HG03045 (cell line): ENCODE results near the gene MTG2.

Experiments used
- ATAC-seq: cut with Tn5 transposase; IDR thresholded peaks from one replicate; pipeline ENCODE4 v1.9.1; 2021; ENCODE audit warnings: mild to moderate bottlenecking, moderate library complexity; ENCODE audit not compliant: unreplicated experiment

Gene MTG2

DNA sequence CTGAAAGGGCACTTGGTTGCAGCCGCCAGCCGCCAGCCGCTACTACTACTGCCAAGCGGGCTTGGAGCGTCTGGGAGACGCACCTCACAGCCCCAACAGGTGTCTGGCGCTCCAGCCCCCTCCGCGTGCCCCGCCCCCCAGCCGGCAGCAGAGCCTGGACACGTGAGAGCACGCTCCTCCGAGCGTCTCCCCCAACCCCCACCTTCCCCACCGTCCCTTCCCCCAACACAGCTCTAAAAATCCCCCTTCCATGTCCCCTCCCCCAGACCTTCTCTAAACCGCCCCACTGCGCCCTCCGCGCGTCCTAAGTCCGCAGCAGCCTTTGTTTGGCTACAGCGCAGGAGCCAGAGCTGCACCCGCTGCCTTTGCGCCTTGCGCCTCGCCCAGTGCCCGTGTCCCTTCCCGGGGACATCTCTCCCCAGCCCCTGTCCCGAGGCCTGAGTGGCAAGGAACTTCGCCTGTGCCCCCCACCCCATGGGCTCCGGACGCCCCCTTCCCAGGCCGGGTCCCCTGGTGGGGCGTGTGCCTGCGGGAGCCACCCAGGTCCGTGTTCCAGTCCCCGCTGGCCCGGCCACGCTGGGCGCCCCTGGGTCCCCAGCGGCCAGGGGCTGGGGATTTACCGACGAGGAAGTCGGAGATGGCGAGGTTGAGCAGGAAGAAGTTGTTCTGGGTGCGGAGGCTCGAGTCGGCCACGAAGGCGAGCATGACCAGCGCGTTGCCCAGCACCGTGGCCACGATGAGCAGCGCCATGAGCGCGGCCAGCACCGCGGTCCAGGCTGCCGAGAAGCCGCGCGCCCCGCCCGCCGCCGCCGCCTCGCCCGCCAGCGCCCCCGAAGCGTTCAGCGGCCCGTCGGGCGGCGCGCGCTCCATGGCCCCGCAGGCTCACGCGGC lies 36.5 kb downstream of the MTG2 start:
- no peak for ATAC-seq

DNA sequence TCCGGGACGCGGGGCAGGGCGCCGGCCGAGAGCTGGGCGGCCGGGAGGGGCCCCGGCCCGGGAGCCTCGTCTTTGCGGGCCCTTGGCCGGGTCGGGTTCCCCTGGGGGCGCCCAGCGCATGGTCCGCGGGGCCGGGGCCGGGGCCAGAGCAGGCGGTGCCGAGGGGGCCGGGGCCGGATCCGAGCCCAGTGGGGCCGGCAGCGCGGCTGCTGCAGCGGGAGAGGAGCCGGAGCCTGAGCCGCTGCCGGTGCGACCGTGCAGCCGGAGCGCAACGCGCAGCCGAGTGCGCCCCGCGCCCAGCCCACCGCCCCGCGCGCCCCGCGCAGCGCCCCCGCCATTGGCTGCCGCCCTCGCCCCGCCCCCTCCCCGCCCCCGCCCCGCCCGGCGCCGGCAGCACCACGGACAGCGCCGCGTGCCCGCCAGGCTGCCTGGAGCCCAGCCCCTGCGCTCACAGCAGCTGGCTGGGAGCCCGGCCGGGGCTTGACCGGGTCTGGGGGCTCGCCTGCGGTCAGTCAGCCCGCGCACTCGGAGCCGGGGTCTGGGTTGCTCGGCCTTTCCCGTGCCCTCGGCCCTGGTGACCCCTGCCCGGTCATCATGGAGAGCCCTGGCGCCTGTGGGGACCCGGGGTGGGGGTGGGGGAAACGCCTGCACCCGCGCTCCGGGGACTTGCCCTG lies 37.3 kb downstream of the MTG2 start, which contains the start of gene HRH3:
Gene HRH3, minus strand, starts transcription at position 287 of the 674 bp plus-strand sequence. CDS start 308 bp downstream, outside the sequence.
- ATAC-seq, result no peak

GRCh38 chr20:62220666-62221568 lies 38.1 kb downstream of the MTG2 start:
- ATAC-seq, result no peak

DNA sequence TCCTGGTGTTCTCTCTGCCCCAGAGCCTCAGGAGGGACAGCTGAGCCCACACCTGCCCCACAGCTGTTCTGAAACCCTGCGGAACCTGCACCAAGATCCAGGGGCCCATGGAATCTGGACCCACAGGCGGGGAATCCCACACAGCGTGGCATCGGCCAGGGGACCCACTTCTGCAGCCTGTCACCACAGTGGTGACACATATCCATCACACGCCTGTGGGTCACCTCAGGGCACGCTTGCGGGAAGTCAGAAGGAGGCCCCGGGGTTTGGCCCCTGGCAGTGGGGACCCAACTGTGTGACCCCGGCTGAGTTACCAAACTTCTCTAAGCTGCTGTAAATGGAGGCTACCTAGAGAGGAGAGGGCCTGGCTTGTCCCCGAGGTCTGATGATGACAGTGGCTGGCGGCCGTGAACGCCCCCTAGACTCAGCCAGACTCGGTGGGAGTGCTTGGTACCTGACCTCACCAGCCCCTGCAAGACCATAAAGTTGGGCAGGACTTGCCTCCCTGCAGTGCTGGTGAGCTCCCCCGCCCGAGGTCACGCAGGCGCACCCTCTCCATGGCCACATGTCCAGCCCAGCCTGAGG lies 39.5 kb downstream of the MTG2 start:
- no peak for ATAC-seq

DNA sequence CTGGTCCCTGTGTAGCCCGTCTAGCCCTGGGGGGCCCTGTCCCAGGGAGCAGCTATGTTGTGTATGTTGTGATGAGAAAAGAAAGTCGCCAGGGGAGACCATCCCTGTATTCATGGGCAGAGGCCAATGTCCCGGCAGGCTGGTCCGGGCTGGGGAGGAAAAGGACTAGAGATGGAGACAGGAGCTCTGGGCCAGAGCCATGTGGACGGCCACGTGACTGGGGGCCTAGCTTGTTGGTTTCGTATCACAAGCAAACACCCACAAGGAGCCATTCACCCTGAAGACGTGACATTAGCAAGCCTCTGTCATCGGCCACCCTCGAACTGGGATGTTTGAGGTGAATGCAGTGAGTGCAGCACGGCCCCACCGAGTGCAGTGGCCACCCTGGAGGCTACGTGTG lies 40.1 kb downstream of the MTG2 start:
- no peak for ATAC-seq

DNA sequence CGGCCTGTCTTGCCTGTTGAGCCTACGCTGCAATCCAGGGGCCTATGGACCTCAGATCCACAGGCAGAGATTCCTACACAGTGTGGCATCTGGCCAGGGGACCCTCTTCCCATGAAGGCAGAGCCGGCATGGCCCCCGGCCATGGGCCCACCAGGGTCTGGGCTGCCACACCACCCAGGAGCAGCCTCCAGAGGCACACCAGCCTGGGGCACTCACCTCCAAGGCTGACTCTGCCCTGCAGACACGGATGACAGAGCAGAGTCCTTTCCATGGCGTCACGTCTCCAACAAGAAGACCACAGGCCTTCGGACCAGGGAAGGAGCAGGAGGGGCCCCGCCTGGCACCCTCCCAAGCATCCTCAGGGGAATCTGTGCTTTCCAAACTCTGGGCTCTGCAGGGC lies 40.7 kb downstream of the MTG2 start:
- ATAC-seq, result no peak

- no peak for ATAC-seq
These were observed 41.5 kb downstream of the MTG2 start for GRCh38 chr20:62224113-62224855.

- no peak for ATAC-seq
These were observed 42.2 kb downstream of the MTG2 start for GRCh38 chr20:62225026-62225425.

DNA sequence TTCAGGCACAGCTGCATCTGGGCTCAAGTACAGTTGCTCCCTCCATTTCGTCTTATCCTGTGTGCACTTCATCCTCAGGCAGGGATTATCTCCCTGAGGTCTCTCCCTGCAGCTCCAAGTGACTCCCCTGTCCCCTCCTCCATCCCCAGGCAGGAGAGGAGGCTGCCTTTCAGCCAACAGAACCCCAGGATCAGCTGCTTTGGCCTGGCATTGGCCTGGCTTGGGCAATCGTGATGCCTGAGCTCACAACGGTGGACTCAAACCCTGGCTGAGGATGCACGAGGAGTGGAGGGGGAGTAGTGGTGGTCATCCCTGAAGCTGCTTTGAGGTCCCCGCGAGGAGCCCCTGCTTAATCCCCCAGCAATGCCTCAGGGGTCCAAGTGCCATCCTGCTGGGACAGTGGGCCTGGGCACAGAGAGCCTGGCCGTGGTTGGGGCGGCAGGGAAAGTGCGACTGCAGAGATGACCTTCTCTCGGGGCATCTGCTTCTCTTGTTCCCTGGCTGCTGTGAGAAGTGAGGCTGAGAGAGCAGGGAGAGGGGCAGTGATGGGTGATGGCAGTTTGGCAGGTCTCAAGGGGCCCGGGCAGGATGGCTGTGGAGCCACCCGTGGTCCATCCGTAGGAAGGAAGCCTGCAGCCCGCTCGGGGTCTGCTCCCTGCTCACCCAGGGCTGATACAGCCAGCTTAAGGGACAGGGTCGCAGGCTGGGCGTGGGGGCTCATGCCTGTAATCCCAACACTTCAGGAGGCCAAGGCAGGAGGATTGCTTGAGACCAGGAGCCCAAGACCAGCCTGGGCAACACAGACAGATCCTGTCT lies 43.2 kb downstream of the MTG2 start:
- no peak for ATAC-seq

DNA sequence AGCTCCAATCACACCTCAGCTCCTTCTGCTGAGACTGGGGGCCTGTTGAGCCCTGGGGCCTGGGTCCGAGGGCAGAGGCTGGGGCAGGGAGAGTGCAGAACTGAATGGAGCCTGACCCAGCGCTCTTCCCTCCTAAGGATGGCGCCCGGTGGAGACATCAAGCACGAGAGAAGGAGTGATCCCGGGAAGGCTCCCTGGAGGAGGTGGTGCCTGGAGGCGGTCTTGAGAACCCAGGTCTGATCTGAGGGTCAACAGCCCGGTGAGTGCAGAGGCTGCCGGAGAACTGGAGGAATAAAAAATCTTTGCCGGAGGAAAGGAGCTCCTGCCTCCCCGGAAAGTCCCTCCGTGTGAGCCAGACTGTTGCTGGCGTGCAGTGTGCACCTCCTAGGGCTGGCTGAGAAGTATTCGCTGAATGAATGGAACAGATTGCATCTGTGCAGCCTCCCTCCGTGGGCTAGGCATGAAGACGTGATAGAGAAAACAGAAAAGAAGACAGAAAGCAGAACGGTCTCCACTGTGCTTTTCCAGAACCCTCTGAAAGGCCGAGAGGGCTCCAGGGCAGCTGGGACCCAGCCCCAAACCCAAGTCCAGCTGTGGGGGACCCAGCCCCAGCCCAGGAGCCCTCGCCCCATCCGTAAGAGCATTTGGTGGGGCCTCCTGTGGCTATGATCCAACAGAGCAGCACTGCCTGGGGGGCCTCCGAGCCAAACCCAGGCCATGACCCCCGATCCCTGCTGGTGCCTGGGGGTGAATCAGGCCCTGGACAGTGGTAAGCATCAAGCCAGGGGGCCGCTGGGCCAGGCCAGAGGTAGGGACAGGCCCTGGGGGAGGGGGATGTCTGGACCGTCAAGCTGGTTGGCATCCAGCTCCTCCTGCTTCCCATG lies 44.1 kb downstream of the MTG2 start:
- ATAC-seq, result no peak

DNA sequence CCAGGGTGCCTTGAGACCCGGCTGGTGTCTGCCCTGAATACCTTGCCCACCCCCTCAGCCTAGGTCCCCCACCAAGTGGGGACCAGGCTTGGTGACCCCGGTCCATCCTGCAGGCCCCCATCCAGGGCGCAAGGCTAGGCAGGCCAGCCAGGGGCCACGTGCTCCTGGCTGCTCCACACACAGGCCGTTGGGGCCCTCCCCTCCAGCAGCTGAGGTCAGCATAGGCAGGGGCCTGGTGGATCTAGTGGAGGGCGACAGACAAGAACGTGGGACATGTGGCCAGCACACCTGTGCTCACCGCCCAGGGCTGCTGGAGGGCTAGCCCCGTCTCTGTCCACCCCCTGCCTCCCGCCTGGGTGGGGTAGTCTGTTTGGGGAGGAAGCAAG lies 44.8 kb downstream of the MTG2 start:
- no peak for ATAC-seq

DNA sequence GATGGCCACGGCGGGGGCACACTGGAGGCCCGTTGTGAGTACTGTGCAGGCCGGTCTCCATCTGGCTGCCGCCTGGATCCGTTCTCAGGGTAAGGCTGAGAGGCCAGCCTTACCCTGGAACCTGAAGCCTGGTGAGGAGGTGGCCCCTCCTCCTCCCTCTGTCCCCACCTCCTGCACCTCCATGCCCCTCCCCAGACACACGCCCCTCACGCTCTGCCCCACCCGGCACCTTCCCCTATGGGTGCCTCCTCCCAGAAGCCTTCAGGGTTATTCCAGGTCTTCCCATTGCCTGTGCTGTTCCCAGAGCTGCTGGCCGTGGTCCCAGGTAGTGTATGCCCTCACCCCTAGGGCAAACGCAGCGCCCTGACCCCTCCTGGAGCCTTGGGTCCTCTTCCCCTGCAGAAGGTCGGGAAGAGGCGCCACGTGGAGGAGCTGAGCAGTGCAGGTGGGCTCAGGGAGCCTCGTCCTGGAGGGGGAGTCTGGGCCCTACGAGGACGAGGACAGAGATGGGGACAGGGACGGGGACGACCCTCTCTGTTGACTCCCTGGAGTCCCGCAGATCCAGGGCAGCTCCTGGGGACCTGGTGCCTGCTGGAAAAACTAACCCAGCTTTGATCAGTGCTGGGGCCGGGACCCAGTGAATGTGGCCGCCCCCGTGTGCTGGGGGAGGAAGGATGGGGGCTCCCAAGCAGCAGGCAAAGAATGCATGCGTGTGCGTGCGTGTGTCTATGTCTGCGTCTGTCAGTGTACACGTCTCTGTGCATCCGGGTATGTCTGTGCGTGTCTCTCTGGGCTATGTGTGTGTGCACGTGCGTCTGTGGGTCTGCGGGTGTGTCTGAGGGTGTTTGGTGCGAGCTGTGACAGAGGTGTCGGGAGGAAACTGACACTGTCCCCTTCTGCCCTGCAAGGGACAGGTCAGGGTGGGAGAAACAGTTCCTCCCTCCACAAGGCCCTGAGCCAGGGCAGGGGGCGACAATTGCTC lies 45.4 kb downstream of the MTG2 start:
- ATAC-seq, result no peak

- ATAC-seq, result no peak
These were observed 46.2 kb downstream of the MTG2 start for GRCh38 chr20:62228982-62229545.

- no peak for ATAC-seq
These were observed 46.8 kb downstream of the MTG2 start for GRCh38 chr20:62229667-62230066.

- ATAC-seq, result no peak
These were observed 47.4 kb downstream of the MTG2 start for GRCh38 chr20:62230276-62230675.

DNA sequence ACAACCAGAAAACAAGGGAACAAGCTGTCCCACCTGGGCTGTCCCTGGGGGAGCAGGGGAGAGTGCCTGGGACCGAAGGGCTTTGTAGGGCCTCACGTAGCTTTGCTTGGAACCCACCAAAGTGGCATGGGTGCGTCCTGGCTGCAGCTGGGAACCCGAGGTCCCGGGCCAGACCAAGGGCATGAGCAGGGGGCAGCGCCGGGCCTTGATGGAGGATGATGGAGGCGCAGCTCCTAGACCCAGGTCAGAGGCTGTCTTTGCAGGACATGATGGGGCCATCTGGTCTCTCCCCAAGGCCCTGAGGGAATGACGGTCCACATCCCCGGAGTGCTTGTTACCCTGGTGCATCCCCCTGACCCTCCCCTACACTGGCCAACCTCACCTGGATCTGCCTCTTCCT lies 47.9 kb downstream of the MTG2 start:
- no peak for ATAC-seq

- ATAC-seq, result no peak
These were observed 48.5 kb downstream of the MTG2 start for GRCh38 chr20:62231292-62231691.
